IPS DF 4.7 (cell line): ENCODE data around the gene CACNB2.

Experiments used
- DNase-seq: peaks from one replicate; pipeline ENCODE4 v3.0.0-alpha.2; 2013; ENCODE audit warnings: low spot score; ENCODE audit errors: extremely low read depth

The CACNB2 gene

DNA sequence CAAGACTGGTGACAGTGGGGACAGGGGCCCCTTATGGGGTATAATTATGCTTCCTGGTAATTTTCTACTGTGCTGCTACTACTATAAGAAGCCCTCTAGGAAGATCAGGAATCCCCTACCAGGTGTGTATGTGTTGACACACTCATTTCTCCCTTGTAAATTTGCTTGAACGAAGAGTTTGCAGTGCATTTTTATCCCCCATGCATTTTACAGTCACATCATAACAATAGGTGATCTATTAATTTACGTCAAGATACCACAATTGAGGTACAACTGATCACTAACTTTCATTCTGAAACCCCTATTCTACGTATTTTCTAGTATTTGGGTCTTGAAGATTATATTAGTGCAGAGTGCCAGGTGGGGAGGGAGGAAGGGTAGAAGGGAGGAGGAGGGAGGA is 258.9 kb downstream of the CACNB2 start:
- no peak for DNase-seq

- no peak for DNase-seq
Observed at GRCh38 chr10:18400201-18400905, 260.1 kb downstream of the CACNB2 start.

GRCh38 chr10:18400906-18401245 is 260.7 kb downstream of the CACNB2 start:
- DNase-seq: no peak

DNA sequence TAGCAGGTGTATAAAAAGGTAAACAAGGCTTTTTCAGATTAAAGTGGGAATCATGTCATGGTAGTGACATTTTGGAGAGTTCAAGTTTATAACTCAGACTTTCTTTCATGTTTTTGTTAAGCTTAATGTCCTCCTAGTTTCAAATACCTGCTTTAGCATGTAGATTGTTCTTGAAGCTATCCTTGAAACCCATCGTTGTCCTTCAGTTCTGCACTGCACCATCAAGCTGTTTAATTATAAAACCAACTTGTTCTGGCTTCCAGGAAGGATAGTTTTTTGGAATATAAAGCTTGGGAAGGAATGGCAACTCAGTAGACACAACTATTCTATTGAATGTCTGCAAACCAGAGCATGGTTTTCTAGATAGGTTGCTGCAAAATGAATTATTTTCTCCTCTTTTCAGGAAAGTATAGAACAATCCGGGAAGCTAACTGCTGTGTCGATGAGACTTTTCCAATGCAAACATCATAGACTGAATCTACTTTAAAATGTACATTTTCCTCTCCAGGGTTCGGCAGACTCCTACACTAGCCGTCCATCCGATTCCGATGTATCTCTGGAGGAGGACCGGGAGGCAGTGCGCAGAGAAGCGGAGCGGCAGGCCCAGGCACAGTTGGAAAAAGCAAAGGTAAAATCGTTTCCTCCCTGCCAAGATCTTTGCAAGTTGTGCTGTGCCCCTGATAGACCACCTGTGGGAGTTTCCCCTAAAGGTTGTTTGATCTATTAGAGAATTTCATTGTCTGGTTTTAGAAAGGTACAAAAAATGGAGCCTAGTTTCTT is 261.4 kb downstream of the CACNB2 start:
- no peak for DNase-seq

DNA sequence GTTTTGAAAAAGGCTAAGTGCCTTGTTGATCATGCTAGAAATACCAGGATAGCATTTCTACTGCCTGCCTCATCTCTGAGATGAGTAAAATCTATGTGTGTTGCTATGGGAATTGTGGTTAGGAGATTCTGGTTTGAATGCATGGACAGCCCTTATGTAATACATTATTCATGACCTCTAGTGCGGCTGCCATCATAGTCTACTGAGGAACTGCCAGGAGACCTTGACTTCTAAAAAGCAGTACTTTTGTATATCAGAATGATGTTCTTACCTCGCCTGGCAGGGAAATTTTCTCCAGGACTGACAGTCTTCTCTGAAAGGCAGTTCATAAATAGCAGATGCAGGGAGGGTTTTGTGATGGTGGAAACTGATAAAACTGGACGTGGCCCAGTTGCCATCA is 262.6 kb downstream of the CACNB2 start:
- no peak for DNase-seq

DNA sequence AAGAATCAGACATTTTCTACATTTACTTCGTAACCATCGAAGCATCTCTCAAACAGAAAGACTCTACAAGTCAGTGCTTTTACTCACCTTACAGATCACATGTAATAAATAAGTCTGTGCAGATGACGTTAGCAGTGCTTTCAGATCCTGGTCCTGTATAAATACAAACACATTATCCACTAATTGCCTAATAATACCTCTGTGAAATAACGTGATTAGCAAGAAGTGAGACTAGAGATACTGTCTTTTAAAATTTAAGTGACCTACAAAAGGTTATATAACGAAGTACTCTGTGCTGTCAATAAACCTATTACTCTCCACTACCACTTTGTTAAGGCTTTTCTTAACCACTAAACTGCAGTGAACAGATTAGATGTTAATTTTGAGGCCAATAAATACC is 264.3 kb downstream of the CACNB2 start:
- no peak for DNase-seq

DNA sequence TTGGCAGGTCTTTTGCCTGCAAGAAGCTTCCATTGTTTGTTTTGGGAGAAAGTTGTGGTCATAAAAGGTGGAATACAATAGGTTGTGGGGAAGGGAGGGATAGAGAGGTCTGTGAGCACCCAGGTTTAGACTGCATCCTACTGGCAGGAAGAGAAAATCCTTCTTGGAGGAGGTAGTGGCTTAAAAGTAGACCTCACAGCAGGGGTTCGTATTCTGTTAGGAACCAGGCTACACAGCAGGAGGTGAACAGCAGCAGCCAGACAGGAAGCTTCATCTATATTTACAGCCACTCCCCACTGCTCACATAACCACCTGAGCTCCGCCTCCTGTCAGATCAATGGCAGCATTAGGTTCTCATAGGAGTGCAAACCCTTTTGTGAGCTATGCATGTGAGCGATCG is 265.9 kb downstream of the CACNB2 start:
- DNase-seq: no peak

- DNase-seq: no peak
Observed at GRCh38 chr10:18409599-18410397, 269.6 kb downstream of the CACNB2 start.

DNA sequence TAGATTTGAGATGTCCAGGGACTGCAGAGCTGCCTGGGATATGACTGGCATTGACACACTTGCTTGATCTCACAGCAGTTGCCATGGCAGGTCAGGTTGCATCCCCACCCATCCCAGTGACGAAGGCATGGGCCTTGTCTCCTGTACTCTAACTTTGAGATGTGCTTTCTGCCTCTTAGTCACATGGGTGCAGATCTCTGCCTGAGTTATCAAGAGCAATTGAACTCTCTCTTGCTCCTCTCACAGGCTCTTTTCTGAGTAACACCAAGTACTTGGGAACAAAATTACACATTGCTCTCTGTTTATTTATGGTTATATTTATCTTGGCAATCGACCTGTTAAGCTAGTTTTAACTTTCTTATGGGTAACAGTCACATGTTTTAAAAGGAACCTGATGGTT is 273.8 kb downstream of the CACNB2 start:
- DNase-seq: no peak

- DNase-seq: no peak
Observed at GRCh38 chr10:18417950-18418527, 277.8 kb downstream of the CACNB2 start.

DNA sequence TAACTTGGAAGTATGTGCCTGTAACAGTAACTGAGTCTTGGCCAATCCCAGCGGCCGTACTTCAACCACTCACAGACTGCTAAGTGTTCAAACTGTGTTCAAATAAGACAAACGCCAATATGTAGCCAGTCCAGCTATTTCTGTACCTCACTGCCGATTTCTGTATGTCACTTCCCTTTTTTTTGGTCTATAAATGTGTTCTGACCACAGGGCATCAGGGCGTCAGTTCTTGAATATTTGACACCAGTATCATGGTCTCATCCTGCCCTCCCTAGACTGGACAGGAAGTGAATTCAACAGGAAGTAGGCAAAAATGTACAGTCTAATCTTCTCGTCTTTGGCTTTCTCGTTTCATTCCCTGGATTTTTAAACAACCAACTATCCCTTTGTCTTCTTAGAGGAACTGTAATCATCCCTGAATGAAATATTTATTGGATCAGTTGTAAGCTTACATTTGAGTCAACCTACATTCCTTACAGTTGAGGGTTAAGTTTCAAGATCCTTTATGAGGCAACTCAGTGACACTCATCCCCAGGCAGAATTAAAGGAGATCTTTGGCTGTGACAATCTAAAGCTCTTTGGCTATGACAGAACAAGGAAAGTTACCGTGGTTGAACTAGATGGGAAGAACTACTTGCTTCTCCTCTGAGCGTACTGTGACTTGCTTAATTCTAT is 278.5 kb downstream of the CACNB2 start:
- no peak for DNase-seq

- DNase-seq: no peak
Observed at GRCh38 chr10:18419945-18420344, 279.7 kb downstream of the CACNB2 start.

- no peak for DNase-seq
Observed at GRCh38 chr10:18421726-18422293, 281.6 kb downstream of the CACNB2 start.

DNA sequence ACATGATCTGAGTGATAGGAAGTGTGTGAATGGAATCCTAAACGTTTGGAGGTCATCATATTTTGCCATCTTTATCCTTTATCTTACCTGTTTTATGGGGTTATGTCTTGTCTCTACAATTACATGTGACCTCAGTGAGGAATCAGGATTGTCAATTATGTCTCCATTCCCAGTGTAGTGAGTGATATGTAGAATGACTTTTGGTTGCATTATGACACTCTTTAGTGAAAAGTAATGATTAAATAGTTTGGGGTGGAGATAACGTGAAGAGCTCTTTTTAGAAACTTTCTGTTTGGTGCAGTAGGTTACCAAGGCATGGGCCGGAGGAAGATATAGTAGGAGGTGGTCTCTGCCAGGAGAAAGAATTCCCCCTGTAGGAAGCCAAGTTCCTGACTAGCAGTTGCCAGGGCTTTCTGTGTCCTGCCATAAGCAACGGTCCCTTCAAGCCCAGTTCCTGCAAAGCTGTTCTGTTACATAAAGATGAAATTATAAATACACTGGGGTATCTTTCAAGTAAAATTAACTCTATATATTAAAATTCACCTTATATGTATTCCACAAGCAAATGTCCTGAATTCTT is 282.9 kb downstream of the CACNB2 start:
- DNase-seq: no peak

DNA sequence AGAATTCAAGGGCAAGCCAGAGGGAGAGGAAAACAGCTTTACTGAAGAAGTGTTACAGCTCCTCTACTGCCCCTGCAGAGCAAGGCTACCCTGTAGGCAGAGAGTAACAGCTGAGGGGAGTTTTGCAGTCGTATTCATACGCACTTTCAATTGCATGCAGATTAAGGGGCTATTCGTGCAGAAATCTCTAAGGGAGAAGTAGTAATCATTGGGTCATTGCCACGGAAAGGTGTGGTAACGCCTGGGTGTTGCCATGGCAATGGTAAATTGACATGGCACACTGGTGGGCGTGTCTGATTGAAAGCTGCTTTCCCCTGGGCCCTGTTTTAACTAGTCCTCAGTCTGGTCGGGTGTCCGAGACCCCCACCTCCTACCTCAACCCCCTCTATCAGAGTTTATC is 284.0 kb downstream of the CACNB2 start:
- no peak for DNase-seq

DNA sequence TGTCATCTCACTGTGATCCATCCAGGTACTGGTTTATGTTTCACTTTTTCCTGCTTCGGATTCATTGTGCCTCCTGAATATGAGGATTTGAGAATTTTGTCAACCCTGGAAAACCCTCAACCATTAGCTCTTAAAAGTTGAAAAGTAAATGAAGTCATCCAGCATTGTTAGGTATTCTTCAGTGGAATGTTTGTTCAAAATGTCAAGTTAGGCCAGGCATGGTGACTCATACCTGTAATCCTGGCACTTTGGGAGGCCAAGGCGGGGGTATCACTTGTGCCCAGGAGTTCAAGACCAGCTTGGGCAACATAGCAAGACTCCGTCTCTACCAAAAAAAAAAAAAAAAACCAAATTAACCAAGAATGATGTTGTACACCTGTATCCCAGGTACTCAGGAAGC is 289.1 kb downstream of the CACNB2 start:
- DNase-seq: no peak

DNA sequence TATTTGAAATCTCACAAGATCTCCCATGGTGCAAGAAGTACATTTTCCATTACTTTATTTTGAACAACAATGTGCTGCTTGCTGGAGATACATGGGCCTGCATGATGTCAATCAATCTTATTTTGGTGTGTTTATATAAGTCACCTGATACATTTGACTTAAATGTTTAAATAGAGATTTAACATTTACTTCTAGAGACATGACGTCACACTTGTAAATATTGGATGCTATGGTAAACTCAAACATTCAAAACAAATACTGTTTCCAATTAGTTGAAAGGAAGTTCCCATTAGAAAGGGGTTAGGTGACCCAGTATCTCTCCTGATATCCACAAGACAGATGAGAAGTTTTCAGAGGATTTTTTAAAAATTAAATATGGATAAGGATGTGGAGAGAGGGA is 296.7 kb downstream of the CACNB2 start:
- DNase-seq: no peak

GRCh38 chr10:18437486-18437885 is 297.3 kb downstream of the CACNB2 start:
- no peak for DNase-seq

DNA sequence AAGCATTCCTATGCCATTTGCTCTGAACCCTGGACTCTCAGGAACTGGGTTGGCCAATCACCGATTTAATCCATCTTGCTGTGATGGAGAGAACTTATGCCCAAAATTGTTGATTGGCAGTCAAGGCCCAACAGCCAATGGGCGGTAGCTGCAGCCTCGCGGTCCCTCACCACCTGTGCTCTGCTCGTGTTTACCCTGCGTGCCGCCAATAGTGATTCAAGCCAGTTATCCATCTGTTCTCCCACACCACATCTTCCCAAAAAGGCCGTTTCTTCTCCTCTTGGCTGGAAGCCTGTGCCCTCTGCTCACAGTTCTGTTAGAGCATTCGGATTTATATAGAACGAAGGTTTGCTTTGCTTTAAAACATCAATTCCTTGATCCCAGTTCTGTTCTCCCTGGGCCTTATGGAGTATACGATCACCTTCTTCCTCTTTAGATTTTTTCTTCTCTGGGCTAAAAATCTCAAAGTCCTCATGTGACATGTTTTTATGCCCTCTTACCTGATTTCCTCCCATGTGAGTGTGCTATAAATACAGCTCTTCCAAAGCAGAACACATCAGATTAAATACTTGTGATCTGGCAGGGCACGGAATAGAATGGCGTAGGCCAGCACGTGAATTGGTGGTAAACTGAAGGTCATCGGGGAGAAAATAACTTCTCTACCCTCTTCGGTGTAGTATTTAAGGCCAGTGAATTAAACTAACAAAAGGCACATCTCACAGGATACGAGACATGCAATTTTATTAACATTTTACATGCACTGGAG is 298.3 kb downstream of the CACNB2 start:
- no peak for DNase-seq

GRCh38 chr10:18439601-18440000 is 299.4 kb downstream of the CACNB2 start:
- no peak for DNase-seq
